Measurements from ENCODE around the gene NPTX2. TPM values are rescaled to one million over a fixed set of nuclear protein-coding genes. Genes with fewer than 3 reads are reported as not detected.

The NPTX2 gene
- total RNA-seq, 1 donor from 2014 or later: 0.60 TPM

- no peak for DNase-seq (ENCODE audit: low read depth in 2 of 2)
These were observed 36.7 kb downstream of the NPTX2 start for GRCh38 chr7:98653601-98654310.

GRCh38 chr7:98654524-98655272 lies 37.6 kb downstream of the NPTX2 start:
- no peak for DNase-seq (ENCODE audit: low read depth in 2 of 2)

GRCh38 chr7:98655611-98656010 lies 38.5 kb downstream of the NPTX2 start:
- no peak for DNase-seq (ENCODE audit: low read depth in 2 of 2)

- no peak for DNase-seq (ENCODE audit: low read depth in 2 of 2)
These were observed 39.8 kb downstream of the NPTX2 start for GRCh38 chr7:98656899-98657298.

- no peak for DNase-seq (ENCODE audit: low read depth in 2 of 2)
These were observed 40.7 kb downstream of the NPTX2 start for GRCh38 chr7:98657736-98658135.

GRCh38 chr7:98659756-98660155 lies 42.7 kb downstream of the NPTX2 start:
- no peak for DNase-seq (ENCODE audit: low read depth in 2 of 2)

- no peak for DNase-seq (ENCODE audit: low read depth in 2 of 2)
These were observed 44.5 kb downstream of the NPTX2 start for GRCh38 chr7:98661607-98662006.

GRCh38 chr7:98662289-98662688 lies 45.2 kb downstream of the NPTX2 start:
- DNase-seq (ENCODE audit: low read depth in 2 of 2): no peak

- DNase-seq (ENCODE audit: low read depth in 2 of 2): no peak
These were observed 47.8 kb downstream of the NPTX2 start for GRCh38 chr7:98664882-98665281.

GRCh38 chr7:98668255-98668654 lies 51.2 kb downstream of the NPTX2 start:
- DNase-seq (ENCODE audit: low read depth in 2 of 2): no peak

GRCh38 chr7:98669329-98670000 lies 52.4 kb downstream of the NPTX2 start:
- no peak for DNase-seq (ENCODE audit: low read depth in 2 of 2)

GRCh38 chr7:98670186-98670585 lies 53.1 kb downstream of the NPTX2 start:
- DNase-seq (ENCODE audit: low read depth in 2 of 2): no peak

- no peak for DNase-seq (ENCODE audit: low read depth in 2 of 2)
These were observed 54.7 kb downstream of the NPTX2 start for GRCh38 chr7:98671733-98672331.

GRCh38 chr7:98674461-98674860 lies 57.4 kb downstream of the NPTX2 start:
- DNase-seq (ENCODE audit: low read depth in 2 of 2): no peak

GRCh38 chr7:98674881-98675280 lies 57.8 kb downstream of the NPTX2 start:
- no peak for DNase-seq (ENCODE audit: low read depth in 2 of 2)

- DNase-seq (ENCODE audit: low read depth in 2 of 2): no peak
These were observed 61.1 kb downstream of the NPTX2 start for GRCh38 chr7:98678215-98678614.

Other genes with a start within 250 kb of the NPTX2 start
- gene BAIAP2L1, start 216.2 kb upstream of the NPTX2 start, total RNA-seq: under 0.01 and 0.22 TPM in 2 replicates